ENCODE data around the gene ISY1. TPM values are rescaled to one million over a fixed set of nuclear protein-coding genes. Genes with fewer than 3 reads are reported as not detected.
A peak's percentile ranks its signal among the peaks of the same experiment; 100 is the strongest.
"Not testable (repeated sequence)": the region's sequence is repeated elsewhere in the genome, so short reads cannot be mapped to it uniquely, and the experiment has no call there.

Gene ISY1
- total RNA-seq, 1 donor from 2014 or later = 18.2 TPM

GRCh38 chr3:129161860-129162271 is 1.0 kb upstream of the ISY1 start:
- no peak for TF ChIP-seq CTCF (IDR thresholded peaks at IDR 0.05; ENCODE audit: partially characterized antibody, unreplicated experiment)
- H3K4me1 Mint-ChIP-seq (ENCODE audit: low read depth, unreplicated experiment) = peaks cover 13% of the 10 kb centered on the region
- no peak for DNase-seq

GRCh38 chr3:129144786-129145185 is 16.1 kb downstream of the ISY1 start:
- Mint-ChIP-seq H3K4me3 (ENCODE audit: unreplicated experiment) (no peak overlapping the region), H3K36me3 (ENCODE audit: unreplicated experiment) (no peaks in the 10 kb centered on the region), H3K27me3 (ENCODE audit: unreplicated experiment) (no peaks in the 10 kb centered on the region), H3K9me3 (ENCODE audit: unreplicated experiment) (no peaks in the 10 kb centered on the region), H3K4me1 (ENCODE audit: low read depth, unreplicated experiment) (no peaks in the 10 kb centered on the region), H3K27ac (ENCODE audit: unreplicated experiment) (no peak overlapping the region)
- DNase-seq = no peak
- TF ChIP-seq CTCF (IDR thresholded peaks at IDR 0.05; ENCODE audit: partially characterized antibody, unreplicated experiment) = no peak

More at GRCh38 chr3:129161860-129162271, 1.0 kb upstream of the ISY1 start:
- Mint-ChIP-seq H3K36me3 (ENCODE audit: unreplicated experiment) (no peaks in the 10 kb centered on the region), H3K4me3 (ENCODE audit: unreplicated experiment) (peak overlapping the region; percentile 93), H3K27me3 (ENCODE audit: unreplicated experiment) (peaks cover 8% of the 10 kb centered on the region), H3K27ac (ENCODE audit: unreplicated experiment) (peak overlapping the region; percentile 99), H3K9me3 (ENCODE audit: unreplicated experiment) (peaks cover 10% of the 10 kb centered on the region)

GRCh38 chr3:129141011-129141410 is 19.9 kb downstream of the ISY1 start:
- not testable (repeated sequence) for H3K27me3 Mint-ChIP-seq (ENCODE audit: unreplicated experiment); H3K9me3 Mint-ChIP-seq (ENCODE audit: unreplicated experiment); DNase-seq; H3K36me3 Mint-ChIP-seq (ENCODE audit: unreplicated experiment); H3K27ac Mint-ChIP-seq (ENCODE audit: unreplicated experiment); H3K4me3 Mint-ChIP-seq (ENCODE audit: unreplicated experiment); H3K4me1 Mint-ChIP-seq (ENCODE audit: low read depth, unreplicated experiment)

GRCh38 chr3:129139911-129140310 is 21.0 kb downstream of the ISY1 start:
- H3K4me3 Mint-ChIP-seq (ENCODE audit: unreplicated experiment) = no peak overlapping the region
- no peaks in the 10 kb centered on the region for H3K27me3 Mint-ChIP-seq (ENCODE audit: unreplicated experiment)
- DNase-seq = no peak
- H3K36me3 Mint-ChIP-seq (ENCODE audit: unreplicated experiment) = no peaks in the 10 kb centered on the region
- no peak for TF ChIP-seq CTCF (IDR thresholded peaks at IDR 0.05; ENCODE audit: partially characterized antibody, unreplicated experiment)
- no peaks in the 10 kb centered on the region for H3K9me3 Mint-ChIP-seq (ENCODE audit: unreplicated experiment)
- no peaks in the 10 kb centered on the region for H3K4me1 Mint-ChIP-seq (ENCODE audit: low read depth, unreplicated experiment)
- no peak overlapping the region for H3K27ac Mint-ChIP-seq (ENCODE audit: unreplicated experiment)

GRCh38 chr3:129136275-129136674 is 24.6 kb downstream of the ISY1 start:
- H3K4me3 Mint-ChIP-seq (ENCODE audit: unreplicated experiment); H3K9me3 Mint-ChIP-seq (ENCODE audit: unreplicated experiment); H3K4me1 Mint-ChIP-seq (ENCODE audit: low read depth, unreplicated experiment); DNase-seq; H3K36me3 Mint-ChIP-seq (ENCODE audit: unreplicated experiment); H3K27ac Mint-ChIP-seq (ENCODE audit: unreplicated experiment); H3K27me3 Mint-ChIP-seq (ENCODE audit: unreplicated experiment): not testable (repeated sequence)

GRCh38 chr3:129132097-129132866 is 28.6 kb downstream of the ISY1 start:
- Mint-ChIP-seq H3K27ac (ENCODE audit: unreplicated experiment) (no peak overlapping the region), H3K36me3 (ENCODE audit: unreplicated experiment) (no peaks in the 10 kb centered on the region), H3K9me3 (ENCODE audit: unreplicated experiment) (no peaks in the 10 kb centered on the region)

More at GRCh38 chr3:129132097-129132866, 28.6 kb downstream of the ISY1 start:
- Mint-ChIP-seq H3K4me3 (ENCODE audit: unreplicated experiment) (no peak overlapping the region), H3K4me1 (ENCODE audit: low read depth, unreplicated experiment) (no peaks in the 10 kb centered on the region), H3K27me3 (ENCODE audit: unreplicated experiment) (peaks cover 2% of the 10 kb centered on the region)
- TF ChIP-seq CTCF (IDR thresholded peaks at IDR 0.05; ENCODE audit: partially characterized antibody, unreplicated experiment) = no peak
- no peak for DNase-seq

All from glutamatergic neuron (in vitro differentiated cells).